Progenitor cell of endocrine pancreas (in vitro differentiated cells): ENCODE data around the gene PNPLA3. TPM values are rescaled to one million over a fixed set of nuclear protein-coding genes. Genes with fewer than 3 reads are reported as not detected.

Experiments used
- DNase-seq: peaks from one replicate; pipeline ENCODE4 v3.0.0; 2021; ENCODE audit warnings: low spot score; ENCODE audit not compliant: unreplicated experiment
- H3K27ac Mint-ChIP-seq: 2 replicates; pipeline ENCODE4 v1.8.0; 2021; ENCODE audit warnings: mild to moderate bottlenecking, moderate library complexity, mixed read lengths
- H3K27me3 Mint-ChIP-seq: 2 replicates; pipeline ENCODE4 v1.8.0; 2021; ENCODE audit warnings: mixed read lengths
- H3K36me3 Mint-ChIP-seq: 2 replicates; pipeline ENCODE4 v1.8.0; 2022; ENCODE audit warnings: mixed read lengths; ENCODE audit not compliant: insufficient read depth
- H3K4me1 Mint-ChIP-seq: 2 replicates; pipeline ENCODE4 v1.8.0; 2021; ENCODE audit warnings: low read depth, mixed read lengths
- H3K4me3 Mint-ChIP-seq: 2 replicates; pipeline ENCODE4 v1.8.0; 2021; ENCODE audit warnings: low read depth, mild to moderate bottlenecking, moderate library complexity, mixed read lengths
- H3K9me3 Mint-ChIP-seq: 2 replicates; pipeline ENCODE4 v1.8.0; 2021; ENCODE audit warnings: low read depth, mixed read lengths
- CTCF ChIP-seq: fragments of 200-600 bp; sonication (generic); IDR thresholded peaks from one replicate; pipeline ENCODE4 v1.5.0; 2021; ENCODE audit warnings: antibody characterized with exemption, mild to moderate bottlenecking; ENCODE audit not compliant: unreplicated experiment
- total RNA-seq: library from RNA; stranded (reverse); gene quantifications from 2 replicates; pipeline ENCODE4 v1.2.1, GENCODE V29; 2021

PNPLA3 gene
- total RNA-seq, 1 donor from 2014 or later: 11.4 TPM

GRCh38 chr22:43921370-43921769 is 2.2 kb upstream of the PNPLA3 start:
- no peak for DNase-seq
- Mint-ChIP-seq H3K4me3 (no peak overlapping the region), H3K27ac (no peak overlapping the region), H3K27me3 (peaks cover 22% of the 10 kb centered on the region), H3K9me3 (no peaks in the 10 kb centered on the region), H3K36me3 (no peaks in the 10 kb centered on the region), H3K4me1 (peaks cover 13% of the 10 kb centered on the region)
- TF ChIP-seq CTCF: no peak

- H3K27ac Mint-ChIP-seq: no peak overlapping the region
- H3K27me3 Mint-ChIP-seq: peaks cover 19% of the 10 kb centered on the region
- DNase-seq: no peak
- TF ChIP-seq CTCF: no peak
- H3K9me3 Mint-ChIP-seq: no peaks in the 10 kb centered on the region
- H3K4me1 Mint-ChIP-seq: peaks cover 13% of the 10 kb centered on the region
- H3K36me3 Mint-ChIP-seq: no peaks in the 10 kb centered on the region
- no peak overlapping the region for H3K4me3 Mint-ChIP-seq
These were observed 1.5 kb upstream of the PNPLA3 start for GRCh38 chr22:43922123-43922522.

GRCh38 chr22:43923191-43923590 is 414 bp upstream of the PNPLA3 start:
- Mint-ChIP-seq H3K4me1 (peaks cover 13% of the 10 kb centered on the region), H3K4me3 (peak overlapping the region; percentile 78), H3K36me3 (peaks cover 2% of the 10 kb centered on the region), H3K27me3 (peaks cover 13% of the 10 kb centered on the region), H3K27ac (peak overlapping the region; percentile 88), H3K9me3 (no peaks in the 10 kb centered on the region)
- TF ChIP-seq CTCF: no peak
- DNase-seq: no peak

- H3K4me3 Mint-ChIP-seq: peak overlapping the region; percentile 78
- peaks cover 2% of the 10 kb centered on the region for H3K36me3 Mint-ChIP-seq
- no peak for DNase-seq
- H3K27ac Mint-ChIP-seq: peak overlapping the region; percentile 85
- H3K4me1 Mint-ChIP-seq: peaks cover 13% of the 10 kb centered on the region
- TF ChIP-seq CTCF: no peak
- peaks cover 4% of the 10 kb centered on the region for H3K27me3 Mint-ChIP-seq
- H3K9me3 Mint-ChIP-seq: no peaks in the 10 kb centered on the region
These were observed 1.3 kb downstream of the PNPLA3 start for GRCh38 chr22:43924877-43925276.

GRCh38 chr22:43925433-43926348 is 2.1 kb downstream of the PNPLA3 start:
- H3K9me3 Mint-ChIP-seq: no peaks in the 10 kb centered on the region
- H3K4me1 Mint-ChIP-seq: peaks cover 13% of the 10 kb centered on the region
- TF ChIP-seq CTCF: no peak
- peaks cover 2% of the 10 kb centered on the region for H3K36me3 Mint-ChIP-seq
- peak overlapping the region; percentile 18 for H3K27ac Mint-ChIP-seq
- H3K4me3 Mint-ChIP-seq: peak overlapping the region; percentile 78
- DNase-seq: no peak
- peaks cover 2% of the 10 kb centered on the region for H3K27me3 Mint-ChIP-seq
